GM19328 (cell line): ENCODE results near the gene PXK.

ENCODE experiments used
- ATAC-seq: cut with Tn5 transposase; IDR thresholded peaks from one replicate; pipeline ENCODE4 v1.9.1; 2021; ENCODE audit warnings: mild to moderate bottlenecking, moderate library complexity; ENCODE audit not compliant: unreplicated experiment

The PXK gene

GRCh38 chr3:58346368-58346767, 13.7 kb downstream of the PXK start:
- no peak for ATAC-seq

- no peak for ATAC-seq
Observed at GRCh38 chr3:58347984-58348383, 15.3 kb downstream of the PXK start.

- ATAC-seq, result peak; percentile 83
Observed at GRCh38 chr3:58349792-58350626, 17.3 kb downstream of the PXK start.

GRCh38 chr3:58350627-58351013, 17.9 kb downstream of the PXK start:
- no peak for ATAC-seq

- no peak for ATAC-seq
Observed at GRCh38 chr3:58351920-58352319, 19.2 kb downstream of the PXK start.

- no peak for ATAC-seq
Observed at GRCh38 chr3:58352626-58353025, 19.9 kb downstream of the PXK start.

- ATAC-seq, result no peak
Observed at GRCh38 chr3:58353722-58354553, 21.2 kb downstream of the PXK start.

- ATAC-seq, result peak; percentile 58
Observed at GRCh38 chr3:58355179-58355578, 22.5 kb downstream of the PXK start.

GRCh38 chr3:58356054-58356453, 23.4 kb downstream of the PXK start:
- no peak for ATAC-seq

- no peak for ATAC-seq
Observed at GRCh38 chr3:58357402-58357801, 24.7 kb downstream of the PXK start.

- no peak for ATAC-seq
Observed at GRCh38 chr3:58358092-58358491, 25.4 kb downstream of the PXK start.

- no peak for ATAC-seq
Observed at GRCh38 chr3:58358808-58359207, 26.1 kb downstream of the PXK start.

- ATAC-seq, result no peak
Observed at GRCh38 chr3:58359621-58360020, 26.9 kb downstream of the PXK start.

GRCh38 chr3:58361866-58362265, 29.2 kb downstream of the PXK start:
- ATAC-seq, result no peak

- ATAC-seq, result no peak
Observed at GRCh38 chr3:58366699-58367098, 34.0 kb downstream of the PXK start.

GRCh38 chr3:58369038-58369437, 36.3 kb downstream of the PXK start:
- no peak for ATAC-seq

GRCh38 chr3:58369876-58370275, 37.2 kb downstream of the PXK start:
- ATAC-seq, result no peak

- ATAC-seq, result no peak
Observed at GRCh38 chr3:58370407-58370806, 37.7 kb downstream of the PXK start.

GRCh38 chr3:58371754-58372153, 39.1 kb downstream of the PXK start:
- ATAC-seq, result no peak

GRCh38 chr3:58375254-58375653, 42.6 kb downstream of the PXK start:
- ATAC-seq, result no peak

GRCh38 chr3:58377168-58377567, 44.5 kb downstream of the PXK start:
- no peak for ATAC-seq

GRCh38 chr3:58377750-58378149, 45.1 kb downstream of the PXK start:
- no peak for ATAC-seq
